ENCODE data around the gene VSX1.

VSX1 gene

DNA sequence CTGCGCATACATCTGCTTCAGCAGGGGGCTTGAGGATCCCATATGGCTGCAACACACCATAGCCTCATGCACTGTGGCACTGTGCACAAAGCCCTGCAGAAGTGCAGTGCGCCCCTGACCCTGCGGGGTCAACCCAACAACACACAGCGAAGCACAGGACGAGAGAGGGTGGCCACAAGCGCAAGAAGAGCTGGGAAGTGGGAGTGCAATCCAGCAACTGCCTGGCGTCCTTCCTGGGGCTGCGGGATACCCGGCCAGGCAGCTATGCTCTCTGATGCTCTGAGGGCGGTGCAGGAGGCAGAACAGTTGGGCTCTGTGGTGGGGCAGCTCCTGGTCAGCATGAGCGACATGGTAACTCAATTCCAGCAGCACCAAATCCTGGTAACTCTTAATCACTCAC lies 18.4 kb downstream of the VSX1 start:
- Histone ChIP-seq H3K27me3 (ENCODE audit: control insufficient read depth in 3 of 3, insufficient read depth in 3 of 3, low read depth in 1 of 3, low read length in 3 of 3) (peaks cover 2 to 62% (median 53%) of the 10 kb centered on the region in 3 experiments), H4K8ac (ENCODE audit: low read depth, low read length) (no peak overlapping the region), H3K27ac (replicated peaks; ENCODE audit: low read length) (no peak overlapping the region), H2BK15ac (ENCODE audit: low read length) (no peak overlapping the region), H3K4ac (ENCODE audit: low read length) (no peak overlapping the region), H3K4me3 (ENCODE audit: low read length in 2 of 2) (no peak overlapping the region), H2BK12ac (ENCODE audit: low read length) (no peak overlapping the region), H2BK120ac (ENCODE audit: low read depth, low read length) (no peak overlapping the region), H3K9ac (ENCODE audit: low read depth, low read length, poor library complexity) (no peak overlapping the region), H4K91ac (ENCODE audit: low read depth, low read length, poor library complexity) (no peak overlapping the region), H2AK5ac (ENCODE audit: low read depth, low read length) (no peak overlapping the region), H3K23ac (ENCODE audit: low read depth, low read length, poor library complexity) (peak overlapping the region; percentile 25), H3K14ac (ENCODE audit: low read length) (peak overlapping the region; percentile 73), H3K36me3 (replicated peaks in 1 of 2; ENCODE audit: control insufficient read depth in 2 of 2, insufficient read depth in 2 of 2, low read length in 2 of 2) (peaks cover 0 to 1% of the 10 kb centered on the region in 2 donors), H3K79me1 (ENCODE audit: low read depth, low read length) (peaks cover 3% of the 10 kb centered on the region), H3K4me2 (ENCODE audit: insufficient read depth, low read length, poor library complexity, severe bottlenecking) (no peak overlapping the region), H2AFZ (ENCODE audit: low read length) (no peak overlapping the region), H3K9me3 (replicated peaks in 1 of 2; ENCODE audit: control insufficient read depth in 2 of 2, insufficient read depth in 1 of 2, low read depth in 1 of 2, low read length in 2 of 2) (peaks cover 0 to 9% of the 10 kb centered on the region in 2 donors), H3K18ac (ENCODE audit: low read length) (peak overlapping the region; percentile 61), H3K4me1 (ENCODE audit: control insufficient read depth in 2 of 2, insufficient read depth in 1 of 2, low read depth in 1 of 2, low read length in 2 of 2) (peaks cover 0 to 12% of the 10 kb centered on the region in 2 donors), H2BK5ac (ENCODE audit: low read length) (peak overlapping the region; percentile 6)
- no CpG with 5 or more reads among the region's 11 CpGs for WGBS, 2 donors (ENCODE audit: extremely low coverage in 2 of 2, insufficient read length in 2 of 2, insufficient replicate concordance in 1 of 2)
- no peak for DNase-seq (ENCODE audit: low spot score)

GRCh38 chr20:25062841-25063240 lies 19.1 kb downstream of the VSX1 start:
- Histone ChIP-seq H4K8ac (ENCODE audit: low read depth, low read length) (no peak overlapping the region), H3K14ac (ENCODE audit: low read length) (no peak overlapping the region), H3K27ac (replicated peaks; ENCODE audit: low read length) (no peak overlapping the region), H2BK15ac (ENCODE audit: low read length) (no peak overlapping the region), H2BK12ac (ENCODE audit: low read length) (no peak overlapping the region), H2AK5ac (ENCODE audit: low read depth, low read length) (no peak overlapping the region), H3K9ac (ENCODE audit: low read depth, low read length, poor library complexity) (no peak overlapping the region), H3K18ac (ENCODE audit: low read length) (no peak overlapping the region), H3K4me3 (ENCODE audit: low read length in 2 of 2) (no peak overlapping the region), H3K79me1 (ENCODE audit: low read depth, low read length) (peaks cover 3% of the 10 kb centered on the region), H3K4me2 (ENCODE audit: insufficient read depth, low read length, poor library complexity, severe bottlenecking) (no peak overlapping the region), H3K4ac (ENCODE audit: low read length) (no peak overlapping the region), H2BK5ac (ENCODE audit: low read length) (no peak overlapping the region), H3K27me3 (ENCODE audit: control insufficient read depth in 3 of 3, insufficient read depth in 3 of 3, low read depth in 1 of 3, low read length in 3 of 3) (peaks cover 5 to 69% (median 59%) of the 10 kb centered on the region in 3 experiments), H3K9me3 (replicated peaks in 1 of 2; ENCODE audit: control insufficient read depth in 2 of 2, insufficient read depth in 1 of 2, low read depth in 1 of 2, low read length in 2 of 2) (peaks cover 0 to 10% of the 10 kb centered on the region in 2 donors), H3K4me1 (ENCODE audit: control insufficient read depth in 2 of 2, insufficient read depth in 1 of 2, low read depth in 1 of 2, low read length in 2 of 2) (peaks cover 1 to 15% of the 10 kb centered on the region in 2 donors), H4K91ac (ENCODE audit: low read depth, low read length, poor library complexity) (no peak overlapping the region), H2BK120ac (ENCODE audit: low read depth, low read length) (no peak overlapping the region), H2AFZ (ENCODE audit: low read length) (no peak overlapping the region), H3K36me3 (replicated peaks in 1 of 2; ENCODE audit: control insufficient read depth in 2 of 2, insufficient read depth in 2 of 2, low read length in 2 of 2) (peaks cover 0 to 1% of the 10 kb centered on the region in 2 donors), H3K23ac (ENCODE audit: low read depth, low read length, poor library complexity) (no peak overlapping the region)
- DNase-seq (ENCODE audit: low spot score): no peak
- WGBS, 2 donors (ENCODE audit: extremely low coverage in 2 of 2, insufficient read length in 2 of 2, insufficient replicate concordance in 1 of 2): no CpG with 5 or more reads among the region's 7 CpGs

DNA sequence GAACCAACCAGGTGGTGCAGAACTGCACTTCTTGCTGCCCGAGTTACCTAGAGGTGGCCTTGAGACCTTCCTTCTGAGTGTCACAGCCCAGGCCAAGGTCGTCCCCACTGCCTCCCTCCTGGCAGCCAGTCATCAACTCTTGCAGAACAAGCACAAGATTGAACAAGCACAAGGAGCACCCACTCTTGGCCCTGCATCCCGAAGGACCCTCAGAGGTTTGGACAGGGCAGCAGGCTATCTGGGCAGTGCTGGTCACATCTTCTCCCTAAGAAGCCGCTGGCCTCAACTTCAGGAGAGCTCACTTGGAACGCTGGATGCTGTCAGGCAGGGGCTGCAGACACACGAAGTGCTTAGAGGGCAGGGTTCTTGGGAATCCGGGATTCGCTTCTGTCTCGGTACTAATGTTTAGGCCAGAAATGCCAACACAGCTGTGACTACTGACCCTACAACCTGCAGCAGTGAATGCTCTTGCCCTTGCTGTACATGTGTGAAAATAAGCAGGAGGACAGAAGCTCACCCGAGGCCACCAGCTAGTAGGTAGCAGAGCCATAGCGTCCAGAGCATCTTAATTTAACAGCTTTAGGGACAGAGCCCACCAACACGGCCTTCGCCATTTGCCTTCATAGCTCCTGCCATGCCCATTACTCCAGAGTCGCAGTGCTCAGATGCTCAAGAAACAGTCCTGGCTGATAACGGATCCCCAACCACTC lies 20.0 kb downstream of the VSX1 start:
- H3K14ac ChIP-seq (ENCODE audit: low read length): no peak overlapping the region
- H2BK5ac ChIP-seq (ENCODE audit: low read length): peak overlapping the region; percentile 30
- no peak overlapping the region for H2AFZ ChIP-seq (ENCODE audit: low read length)
- H3K23ac ChIP-seq (ENCODE audit: low read depth, low read length, poor library complexity): no peak overlapping the region
- H3K4ac ChIP-seq (ENCODE audit: low read length): no peak overlapping the region
- no peak overlapping the region for H2BK15ac ChIP-seq (ENCODE audit: low read length)
- peaks cover 9 to 78% (median 59%) of the 10 kb centered on the region in 3 experiments for H3K27me3 ChIP-seq (ENCODE audit: control insufficient read depth in 3 of 3, insufficient read depth in 3 of 3, low read depth in 1 of 3, low read length in 3 of 3)
- no peak overlapping the region for H3K4me2 ChIP-seq (ENCODE audit: insufficient read depth, low read length, poor library complexity, severe bottlenecking)
- H3K9me3 ChIP-seq (replicated peaks in 1 of 2; ENCODE audit: control insufficient read depth in 2 of 2, insufficient read depth in 1 of 2, low read depth in 1 of 2, low read length in 2 of 2): peaks cover 0 to 2% of the 10 kb centered on the region in 2 donors
- peaks cover 4 to 10% of the 10 kb centered on the region in 2 donors for H3K4me1 ChIP-seq (ENCODE audit: control insufficient read depth in 2 of 2, insufficient read depth in 1 of 2, low read depth in 1 of 2, low read length in 2 of 2)
- no peak for DNase-seq (ENCODE audit: low spot score)
- H3K36me3 ChIP-seq (replicated peaks in 1 of 2; ENCODE audit: control insufficient read depth in 2 of 2, insufficient read depth in 2 of 2, low read length in 2 of 2): no peaks in the 10 kb centered on the region
- H2AK5ac ChIP-seq (ENCODE audit: low read depth, low read length): no peak overlapping the region
- no peak overlapping the region for H3K9ac ChIP-seq (ENCODE audit: low read depth, low read length, poor library complexity)
- H4K91ac ChIP-seq (ENCODE audit: low read depth, low read length, poor library complexity): no peak overlapping the region
- H2BK12ac ChIP-seq (ENCODE audit: low read length): no peak overlapping the region
- no peak overlapping the region for H3K4me3 ChIP-seq (ENCODE audit: low read length in 2 of 2)
- WGBS, 2 donors (ENCODE audit: extremely low coverage in 2 of 2, insufficient read length in 2 of 2, insufficient replicate concordance in 1 of 2): no CpG with 5 or more reads among the region's 15 CpGs
- no peaks in the 10 kb centered on the region for H3K79me1 ChIP-seq (ENCODE audit: low read depth, low read length)
- H4K8ac ChIP-seq (ENCODE audit: low read depth, low read length): no peak overlapping the region
- H3K18ac ChIP-seq (ENCODE audit: low read length): no peak overlapping the region
- no peak overlapping the region for H3K27ac ChIP-seq (replicated peaks; ENCODE audit: low read length)
- no peak overlapping the region for H2BK120ac ChIP-seq (ENCODE audit: low read depth, low read length)

DNA sequence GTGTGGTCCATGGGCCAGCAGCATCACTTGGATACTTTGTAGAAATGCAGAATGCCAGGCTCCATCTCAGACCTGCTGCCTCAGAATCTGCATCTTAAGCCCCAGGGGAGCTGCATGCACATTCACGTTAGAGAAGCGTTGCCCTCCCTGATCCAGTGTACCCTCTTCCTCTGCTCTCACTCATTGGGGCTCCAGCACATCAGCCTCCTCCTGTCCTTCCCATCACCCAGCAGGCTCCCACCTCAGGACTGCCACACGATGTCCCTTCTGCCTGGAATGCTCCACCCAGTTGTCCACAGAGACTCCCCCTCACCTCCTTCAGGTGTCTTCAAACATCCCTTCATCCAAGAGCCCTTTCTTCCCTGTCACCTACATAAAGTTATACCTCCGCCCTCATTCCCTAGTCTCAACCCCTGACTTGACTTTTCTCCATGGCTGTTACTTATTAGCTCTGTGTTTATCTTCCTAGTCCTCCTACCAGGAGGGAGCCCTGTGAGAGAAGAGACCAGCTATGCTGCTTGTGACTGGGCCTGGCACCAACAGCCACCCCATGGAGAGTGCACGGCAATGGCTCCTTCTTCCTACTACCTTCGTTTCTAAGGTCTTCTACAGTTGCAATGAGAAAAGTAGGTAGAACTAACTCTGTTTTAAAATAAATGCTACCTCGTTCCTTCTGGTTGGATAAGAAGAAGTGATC lies 20.7 kb downstream of the VSX1 start:
- H3K27me3 ChIP-seq (ENCODE audit: control insufficient read depth in 3 of 3, insufficient read depth in 3 of 3, low read depth in 1 of 3, low read length in 3 of 3): peaks cover 10 to 85% (median 65%) of the 10 kb centered on the region in 3 experiments
- H2BK120ac ChIP-seq (ENCODE audit: low read depth, low read length): no peak overlapping the region
- H2BK5ac ChIP-seq (ENCODE audit: low read length): no peak overlapping the region
- H3K27ac ChIP-seq (replicated peaks; ENCODE audit: low read length): no peak overlapping the region
- no peak overlapping the region for H2AFZ ChIP-seq (ENCODE audit: low read length)
- H3K79me1 ChIP-seq (ENCODE audit: low read depth, low read length): no peaks in the 10 kb centered on the region
- H4K8ac ChIP-seq (ENCODE audit: low read depth, low read length): no peak overlapping the region
- H3K36me3 ChIP-seq (replicated peaks in 1 of 2; ENCODE audit: control insufficient read depth in 2 of 2, insufficient read depth in 2 of 2, low read length in 2 of 2): no peaks in the 10 kb centered on the region
- H3K9ac ChIP-seq (ENCODE audit: low read depth, low read length, poor library complexity): no peak overlapping the region
- no peak overlapping the region for H2AK5ac ChIP-seq (ENCODE audit: low read depth, low read length)
- H3K23ac ChIP-seq (ENCODE audit: low read depth, low read length, poor library complexity): no peak overlapping the region
- peaks cover 0 to 2% of the 10 kb centered on the region in 2 donors for H3K9me3 ChIP-seq (replicated peaks in 1 of 2; ENCODE audit: control insufficient read depth in 2 of 2, insufficient read depth in 1 of 2, low read depth in 1 of 2, low read length in 2 of 2)
- H4K91ac ChIP-seq (ENCODE audit: low read depth, low read length, poor library complexity): no peak overlapping the region
- H2BK15ac ChIP-seq (ENCODE audit: low read length): no peak overlapping the region
- H3K4ac ChIP-seq (ENCODE audit: low read length): no peak overlapping the region
- H3K14ac ChIP-seq (ENCODE audit: low read length): no peak overlapping the region
- no peak overlapping the region for H2BK12ac ChIP-seq (ENCODE audit: low read length)
- H3K4me2 ChIP-seq (ENCODE audit: insufficient read depth, low read length, poor library complexity, severe bottlenecking): no peak overlapping the region
- no peak for DNase-seq (ENCODE audit: low spot score)
- peaks cover 4 to 10% of the 10 kb centered on the region in 2 donors for H3K4me1 ChIP-seq (ENCODE audit: control insufficient read depth in 2 of 2, insufficient read depth in 1 of 2, low read depth in 1 of 2, low read length in 2 of 2)
- WGBS, 2 donors (ENCODE audit: extremely low coverage in 2 of 2, insufficient read length in 2 of 2, insufficient replicate concordance in 1 of 2): no CpG with 5 or more reads among the region's 7 CpGs
- no peak overlapping the region for H3K4me3 ChIP-seq (ENCODE audit: low read length in 2 of 2)
- H3K18ac ChIP-seq (ENCODE audit: low read length): no peak overlapping the region

Data from neuronal stem cell (in vitro differentiated cells).